ENCODE data around the gene AFTPH.
"Not testable (repeated sequence)": the region's sequence is repeated elsewhere in the genome, so short reads cannot be mapped to it uniquely, and the experiment has no call there.

AFTPH gene

GRCh38 chr2:64516651-64517510 lies 7.2 kb upstream of the AFTPH start:
- TF ChIP-seq CTCF (conservative IDR thresholded peaks at IDR 0.05) = no peak
- no peak for TF ChIP-seq ZFX (IDR thresholded peaks at IDR 0.05)
- H3K27ac ChIP-seq = peak overlapping the region; percentile 99

- no peak for TF ChIP-seq ZFX (IDR thresholded peaks at IDR 0.05)
- TF ChIP-seq CTCF (conservative IDR thresholded peaks at IDR 0.05) = no peak
- peak overlapping the region; percentile 99 for H3K27ac ChIP-seq
These were observed 6.6 kb upstream of the AFTPH start for GRCh38 chr2:64517511-64517884.

GRCh38 chr2:64522843-64523428 lies 1.2 kb upstream of the AFTPH start:
- TF ChIP-seq ZFX (IDR thresholded peaks at IDR 0.05) (no peak), CTCF (conservative IDR thresholded peaks at IDR 0.05) (peak; percentile 79)
- no peak overlapping the region for H3K27ac ChIP-seq

GRCh38 chr2:64524604-64525316 lies 632 bp downstream of the AFTPH start:
- TF ChIP-seq ZFX (IDR thresholded peaks at IDR 0.05) (peak; percentile 65), CTCF (conservative IDR thresholded peaks at IDR 0.05) (no peak)
- peak overlapping the region; percentile 85 for H3K27ac ChIP-seq

GRCh38 chr2:64525317-64525613 lies 1.1 kb downstream of the AFTPH start:
- peak overlapping the region; percentile 85 for H3K27ac ChIP-seq
- no peak for TF ChIP-seq CTCF (conservative IDR thresholded peaks at IDR 0.05)
- no peak for TF ChIP-seq ZFX (IDR thresholded peaks at IDR 0.05)

- TF ChIP-seq CTCF (conservative IDR thresholded peaks at IDR 0.05) (no peak), ZFX (IDR thresholded peaks at IDR 0.05) (no peak)
- H3K27ac ChIP-seq = no peak overlapping the region
These were observed 1.9 kb downstream of the AFTPH start for GRCh38 chr2:64526034-64526433.

- not testable (repeated sequence) for H3K27ac ChIP-seq
These were observed 6.8 kb downstream of the AFTPH start for GRCh38 chr2:64530946-64531345.

All from C4-2B (cell line).